B cell (primary cell): ENCODE data around the gene NEUROD4. TPM values are rescaled to one million over a fixed set of nuclear protein-coding genes. Genes with fewer than 3 reads are reported as not detected.

Experiments
- ATAC-seq: fragments of 200-7000 bp; cut with Tn5 transposase; one replicate; pipeline ENCODE4 v1.10.0; 2021; ENCODE audit warnings: low read depth, mild to moderate bottlenecking, moderate number of reproducible peaks, moderate library complexity
- CTCF ChIA-PET: fragments of 350-600 bp; sonication (Branson Sonifier 250); formaldehyde crosslinking; loops from one replicate; lab custom pipeline; 2021; ENCODE audit warnings: antibody characterized with exemption, inconsistent platforms; lab: Charles Lee
- POLR2A ChIA-PET: fragments of 350-600 bp; sonication (Branson Sonifier 250); formaldehyde crosslinking; loops from one replicate; lab custom pipeline; 2021; ENCODE audit warnings: antibody characterized with exemption; lab: Charles Lee
- DNase-seq: peaks from one replicate; pipeline ENCODE4 v3.0.0; 2013
- H2AFZ ChIP-seq: 2 replicates; pipeline ENCODE4 v1.6.1; 2012; ENCODE audit warnings: mild to moderate bottlenecking, low read depth, low read length; ENCODE audit not compliant: insufficient read depth, poor library complexity, severe bottlenecking
- H3K27ac ChIP-seq, 2 donors: 1 replicate in 1 of 2; 2 replicates in 1 of 2; pipeline ENCODE4 v1.5.1; 2012 to 2013; ENCODE audit warnings: low read length in 2 of 2, mild to moderate bottlenecking in 2 of 2, moderate library complexity in 1 of 2
- H3K27me3 ChIP-seq, 4 experiments: fragments of 200-600 bp in 1 of 4; sonication (generic) in 1 of 4; replicated peaks in 1 of 4; 1 replicate in 2 of 4; 2 replicates in 2 of 4; pipeline versions ENCODE4 v1.6.1 to v1.7.0; 2013 to 2016; ENCODE audit warnings: low read length in 3 of 4, mild to moderate bottlenecking in 2 of 4, mixed read lengths in 1 of 4, moderate library complexity in 1 of 4; ENCODE audit not compliant: insufficient read depth in 4 of 4, control insufficient read depth in 3 of 4; ENCODE audit errors: control extremely low read depth in 1 of 4
- H3K36me3 ChIP-seq, 2 experiments: replicated peaks in 1 of 2; 1 replicate in 1 of 2; 2 replicates in 1 of 2; pipeline versions ENCODE4 v1.6.1 to v1.7.1; 2013; ENCODE audit warnings: low read length in 1 of 2; ENCODE audit not compliant: insufficient read depth in 2 of 2, control insufficient read depth in 1 of 2; ENCODE audit errors: control extremely low read depth in 1 of 2, extremely low read depth in 1 of 2
- H3K4me1 ChIP-seq, 2 donors: fragments of 200-600 bp in 1 of 2; sonication (generic) in 1 of 2; 1 replicate in 1 of 2; 2 replicates in 1 of 2; pipeline versions ENCODE4 v1.5.1 to v1.6.1; 2013 to 2017; ENCODE audit warnings: low read length in 2 of 2; ENCODE audit not compliant: control insufficient read depth in 2 of 2, insufficient read depth in 2 of 2
- H3K4me2 ChIP-seq: replicated peaks from 2 replicates; pipeline ENCODE3; 2012; ENCODE audit warnings: mild to moderate bottlenecking, low read depth, low read length; ENCODE audit not compliant: poor library complexity, severe bottlenecking
- H3K4me3 ChIP-seq, 5 experiments: fragments of 200-600 bp in 1 of 5; sonication (generic) in 1 of 5; 1 replicate in 3 of 5; 2 replicates in 2 of 5; pipeline versions ENCODE4 v1.5.1 to v1.7.0; 2011 to 2016; ENCODE audit warnings: low read length in 4 of 5, mild to moderate bottlenecking in 4 of 5, low read depth in 2 of 5, control low read depth in 1 of 5, moderate library complexity in 1 of 5; ENCODE audit not compliant: insufficient read depth in 1 of 5; ENCODE audit errors: control extremely low read depth in 1 of 5, extremely low read depth in 1 of 5
- H3K79me2 ChIP-seq: fragments of 200-600 bp; sonication (generic); one replicate; pipeline ENCODE4 v1.6.0; 2016; ENCODE audit warnings: low read length; ENCODE audit not compliant: control insufficient read depth, insufficient read depth
- H3K9ac ChIP-seq: fragments of 200-600 bp; sonication (generic); 2 replicates; pipeline ENCODE4 v1.6.1; 2017; ENCODE audit warnings: mild to moderate bottlenecking, low read length, moderate library complexity
- H3K9me3 ChIP-seq, 3 donors: one replicate each; pipeline versions ENCODE4 v1.6.1 to v1.7.1; 2013; ENCODE audit warnings: low read length in 2 of 3; ENCODE audit not compliant: control insufficient read depth in 2 of 3, insufficient read depth in 1 of 3; ENCODE audit errors: control extremely low read depth in 1 of 3
- H4K20me1 ChIP-seq: 2 replicates; pipeline ENCODE4 v1.6.0; 2012; ENCODE audit warnings: mild to moderate bottlenecking, low read length; ENCODE audit not compliant: insufficient read depth, control insufficient read depth, poor library complexity, severe bottlenecking
- H3K27ac Mint-ChIP-seq: one replicate; pipeline ENCODE4 v1.8.0; 2021; ENCODE audit warnings: mixed read lengths
- H3K27me3 Mint-ChIP-seq: one replicate; pipeline ENCODE4 v1.8.0; 2021; ENCODE audit warnings: mixed read lengths
- H3K4me1 Mint-ChIP-seq: one replicate; pipeline ENCODE4 v1.8.0; 2021; ENCODE audit warnings: mixed read lengths
- H3K4me3 Mint-ChIP-seq: one replicate; pipeline ENCODE4 v1.8.0; 2021; ENCODE audit warnings: mixed read lengths
- H3K9me3 Mint-ChIP-seq: one replicate; pipeline ENCODE4 v1.8.0; 2022; ENCODE audit warnings: mixed read lengths; ENCODE audit not compliant: insufficient read depth
- EZH2 ChIP-seq: IDR thresholded peaks from 2 replicates; pipeline ENCODE4 v1.6.1; 2012; ENCODE audit warnings: borderline replicate concordance, low read depth, mild to moderate bottlenecking, moderate library complexity, low read length; ENCODE audit not compliant: insufficient read depth, poor library complexity, severe bottlenecking
- WGBS: methylation state at CpG from one replicate; pipeline ENCODE4 v1.1.5; 2013; ENCODE audit warnings: missing lambda C conversion rate; ENCODE audit not compliant: insufficient coverage; 5-methylcytosine and 5-hydroxymethylcytosine counted together
- intact Hi-C: fragments of 100-400 bp; cut with micrococcal nuclease; formaldehyde crosslinking; loops from one replicate; pipeline ENCODE4 v1.10.0; 2022
- polyA plus RNA-seq: library from polyadenylated mRNA; depleted of rRNA; stranded (reverse); fragments of >200 nt; gene quantifications from 2 replicates; pipeline ENCODE4 v1.2.3, GENCODE V29; 2012
- total RNA-seq, 2 donors: library from RNA; stranded (reverse); fragments of 120-200 nt in 1 of 2; gene quantifications; 1 replicate in 1 of 2; 2 replicates in 1 of 2; pipeline versions ENCODE4 v1.2.3 to v1.2.4, GENCODE V29; 2013 to 2022
- TF ChIP-seq, protein P1 (sequence below): fragments of 200-600 bp; IDR thresholded peaks from one replicate; pipeline ENCODE4 v1.8.0; 2022; ENCODE audit warnings: antibody characterized with exemption, mild to moderate bottlenecking

The NEUROD4 gene
- total and polyA plus RNA-seq, 2 donors (not counting 1 experiment from before 2014, with no cell fraction given): not detected

DNA sequence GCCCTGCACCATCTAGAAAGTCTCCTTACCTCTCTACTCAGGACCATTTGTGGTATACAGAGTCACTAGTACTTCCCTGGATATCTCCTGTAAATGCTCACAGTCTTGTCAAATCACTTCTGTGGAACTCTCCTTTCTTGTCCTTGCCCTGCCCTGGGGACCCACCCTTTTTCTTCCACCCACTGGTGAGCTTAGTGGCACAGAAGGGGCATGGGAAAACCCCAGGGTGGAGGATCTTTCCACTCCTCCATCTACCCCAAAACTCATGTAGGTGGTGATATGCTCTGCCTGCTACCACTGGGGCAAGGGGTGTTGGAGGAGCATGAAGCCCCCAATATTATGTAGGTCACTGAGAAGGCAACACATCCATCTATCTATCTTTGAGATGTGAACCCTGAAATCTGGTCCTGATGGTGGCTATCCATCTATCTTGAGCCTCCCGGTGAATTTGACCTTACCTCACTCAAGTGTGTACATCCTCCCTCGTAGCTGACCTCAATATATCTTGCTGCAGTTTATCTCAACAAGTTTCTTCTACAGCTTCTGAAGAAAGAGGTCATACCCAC lies 36.2 kb upstream of the NEUROD4 start:
- H3K27me3 ChIP-seq: no peaks in the 10 kb centered on the region
- CTCF ChIA-PET: interaction anchor here (0.5 to 4.9 kb wide), 5 partner anchors 9 to 89 kb away, joined by 3 to 57 read pairs (median 8); no protein-coding TSS in a partner anchor
- H3K9me3 ChIP-seq: no peaks in the 10 kb centered on the region
- H3K9ac ChIP-seq: peak overlapping the region; percentile 72
- Mint-ChIP-seq H3K27me3 (no peaks in the 10 kb centered on the region), H3K9me3 (no peaks in the 10 kb centered on the region), H3K27ac (peak overlapping the region; percentile 95), H3K4me1 (peaks cover 73% of the 10 kb centered on the region), H3K4me3 (peak overlapping the region; percentile 89)
- H3K4me1 ChIP-seq: peaks cover 34 to 47% of the 10 kb centered on the region in 2 donors
- H2AFZ ChIP-seq: peak overlapping the region; percentile 1
- intact Hi-C loops: loop anchor here (1.0 kb wide), 1 partner anchor 10 kb away; no protein-coding TSS in a partner anchor
- H3K4me2 ChIP-seq: peak overlapping the region; percentile 81
- H3K36me3 ChIP-seq: peaks cover 4 to 8% of the 10 kb centered on the region in 2 experiments
- H3K79me2 ChIP-seq: peaks cover 60% of the 10 kb centered on the region
- DNase-seq (no peak), ATAC-seq (no peak)
- H3K27ac ChIP-seq: peak overlapping the region; percentile 94 to 95
- H4K20me1 ChIP-seq: no peaks in the 10 kb centered on the region
- peak overlapping the region in 4 of 5 experiments; percentile 47 to 78 (median 60) for H3K4me3 ChIP-seq
- POLR2A ChIA-PET: interaction anchor here (1.2 kb wide), 1 partner anchor 10 kb away, joined by 3 read pairs; no protein-coding TSS in a partner anchor
- TF ChIP-seq, protein P1, sequence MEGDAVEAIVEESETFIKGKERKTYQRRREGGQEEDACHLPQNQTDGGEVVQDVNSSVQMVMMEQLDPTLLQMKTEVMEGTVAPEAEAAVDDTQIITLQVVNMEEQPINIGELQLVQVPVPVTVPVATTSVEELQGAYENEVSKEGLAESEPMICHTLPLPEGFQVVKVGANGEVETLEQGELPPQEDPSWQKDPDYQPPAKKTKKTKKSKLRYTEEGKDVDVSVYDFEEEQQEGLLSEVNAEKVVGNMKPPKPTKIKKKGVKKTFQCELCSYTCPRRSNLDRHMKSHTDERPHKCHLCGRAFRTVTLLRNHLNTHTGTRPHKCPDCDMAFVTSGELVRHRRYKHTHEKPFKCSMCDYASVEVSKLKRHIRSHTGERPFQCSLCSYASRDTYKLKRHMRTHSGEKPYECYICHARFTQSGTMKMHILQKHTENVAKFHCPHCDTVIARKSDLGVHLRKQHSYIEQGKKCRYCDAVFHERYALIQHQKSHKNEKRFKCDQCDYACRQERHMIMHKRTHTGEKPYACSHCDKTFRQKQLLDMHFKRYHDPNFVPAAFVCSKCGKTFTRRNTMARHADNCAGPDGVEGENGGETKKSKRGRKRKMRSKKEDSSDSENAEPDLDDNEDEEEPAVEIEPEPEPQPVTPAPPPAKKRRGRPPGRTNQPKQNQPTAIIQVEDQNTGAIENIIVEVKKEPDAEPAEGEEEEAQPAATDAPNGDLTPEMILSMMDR: no peak
- no peak for TF ChIP-seq EZH2
- 0% methylated on average over 1 of the region's 2 CpGs for WGBS
